ENCODE results near the gene PLN.

The PLN gene

DNA sequence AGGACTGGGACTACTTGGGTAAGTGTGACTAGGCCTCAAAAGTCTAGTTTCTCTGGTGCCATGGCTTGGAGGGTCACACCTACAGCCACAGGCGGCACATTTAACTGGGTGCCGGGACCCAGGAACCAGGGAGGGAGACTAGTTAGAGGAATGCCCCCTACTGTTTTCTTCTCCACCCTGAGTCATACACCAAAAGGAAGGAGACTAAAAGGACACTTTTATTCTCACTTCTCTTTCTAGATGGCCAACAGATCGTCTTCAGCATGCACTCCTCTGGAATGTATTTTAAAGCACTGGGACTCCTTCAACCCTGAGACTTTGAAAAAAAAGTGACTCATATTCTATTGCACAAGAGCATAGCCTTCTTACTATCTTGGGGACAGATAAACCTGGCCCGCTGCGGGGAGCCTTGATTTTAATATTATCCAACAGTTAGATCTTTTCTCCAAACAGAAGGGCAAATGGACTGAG lies 33.4 kb downstream of the PLN start:
- Histone ChIP-seq H3K4me3 (ENCODE audit: low read length) (peak overlapping the region; percentile 29), H3K9ac (ENCODE audit: low read length) (peak overlapping the region; percentile 57), H3K36me3 (ENCODE audit: control insufficient read depth, insufficient read depth, low read length, severe bottlenecking) (no peaks in the 10 kb centered on the region), H3K9me3 (ENCODE audit: control insufficient read depth, low read length) (peaks cover 11% of the 10 kb centered on the region), H3K4me1 (ENCODE audit: control insufficient read depth, insufficient read depth, low read length) (peaks cover 22% of the 10 kb centered on the region), H3K27me3 (replicated peaks; ENCODE audit: control insufficient read depth, insufficient read depth, low read length) (no peaks in the 10 kb centered on the region)
- peak; percentile 77 for DNase-seq (ENCODE audit: low read depth)

DNA sequence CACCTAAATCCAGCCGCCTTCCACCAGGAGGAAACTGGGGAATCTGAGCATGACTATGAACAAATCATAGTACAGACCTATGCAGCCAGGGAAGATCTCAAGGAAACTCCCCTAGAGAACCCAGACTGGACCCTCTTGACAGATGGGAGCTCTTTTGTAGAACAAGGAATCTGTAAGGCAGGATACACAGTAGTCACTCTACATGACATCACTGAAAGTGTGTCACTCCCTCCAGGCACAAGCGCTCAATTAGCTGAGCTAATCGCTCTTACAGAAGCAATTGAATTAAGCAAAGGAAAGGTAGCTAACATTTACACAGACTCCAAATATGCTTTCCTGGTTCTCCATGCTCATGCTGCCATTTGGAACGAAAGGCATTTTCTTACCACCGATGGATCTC lies 36.8 kb downstream of the PLN start:
- Histone ChIP-seq H3K9me3 (ENCODE audit: control insufficient read depth, low read length) (no peaks in the 10 kb centered on the region), H3K27me3 (replicated peaks; ENCODE audit: control insufficient read depth, insufficient read depth, low read length) (no peaks in the 10 kb centered on the region), H3K9ac (ENCODE audit: low read length) (no peak overlapping the region), H3K4me3 (ENCODE audit: low read length) (no peak overlapping the region), H3K4me1 (ENCODE audit: control insufficient read depth, insufficient read depth, low read length) (peaks cover 36% of the 10 kb centered on the region), H3K36me3 (ENCODE audit: control insufficient read depth, insufficient read depth, low read length, severe bottlenecking) (no peaks in the 10 kb centered on the region)
- no peak for DNase-seq (ENCODE audit: low read depth)

DNA sequence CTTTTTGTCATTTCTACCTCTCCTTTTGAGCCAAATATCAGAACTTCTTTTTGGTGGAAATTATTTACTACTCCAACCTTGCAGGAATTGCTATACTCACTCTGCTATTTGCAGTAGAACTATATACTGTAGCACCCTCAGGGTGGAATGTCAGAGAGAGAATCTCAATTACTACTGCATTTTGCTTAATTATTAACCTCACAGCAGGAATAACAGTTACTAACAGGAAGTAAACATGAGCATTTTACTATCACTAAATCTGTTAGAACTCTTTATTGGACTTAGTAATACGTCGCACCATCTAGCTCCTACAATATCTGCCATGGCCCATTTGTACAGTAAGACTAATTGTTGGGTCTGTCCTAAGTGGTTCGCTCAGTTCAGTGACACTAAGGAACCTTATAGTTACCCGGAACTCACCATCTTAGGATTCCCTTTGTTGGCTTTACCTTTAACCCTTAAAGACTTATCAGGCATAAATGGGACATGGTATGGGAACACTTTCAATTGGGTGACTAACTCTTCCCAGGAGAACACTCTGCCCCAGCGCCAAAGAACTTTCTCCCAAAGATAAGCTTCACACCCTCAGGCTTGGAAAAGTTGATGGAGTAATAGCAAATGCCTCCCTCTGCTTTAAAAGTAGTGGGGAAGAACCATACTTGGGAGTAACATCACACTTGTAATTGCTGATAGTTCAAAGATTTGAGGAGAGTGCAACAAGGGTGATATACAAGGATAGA lies 38.8 kb downstream of the PLN start:
- H3K4me1 ChIP-seq (ENCODE audit: control insufficient read depth, insufficient read depth, low read length), result peaks cover 22% of the 10 kb centered on the region
- H3K27me3 ChIP-seq (replicated peaks; ENCODE audit: control insufficient read depth, insufficient read depth, low read length), result no peaks in the 10 kb centered on the region
- no peaks in the 10 kb centered on the region for H3K36me3 ChIP-seq (ENCODE audit: control insufficient read depth, insufficient read depth, low read length, severe bottlenecking)
- H3K9ac ChIP-seq (ENCODE audit: low read length), result no peak overlapping the region
- H3K4me3 ChIP-seq (ENCODE audit: low read length), result no peak overlapping the region
- no peak for DNase-seq (ENCODE audit: low read depth)
- no peaks in the 10 kb centered on the region for H3K9me3 ChIP-seq (ENCODE audit: control insufficient read depth, low read length)

DNA sequence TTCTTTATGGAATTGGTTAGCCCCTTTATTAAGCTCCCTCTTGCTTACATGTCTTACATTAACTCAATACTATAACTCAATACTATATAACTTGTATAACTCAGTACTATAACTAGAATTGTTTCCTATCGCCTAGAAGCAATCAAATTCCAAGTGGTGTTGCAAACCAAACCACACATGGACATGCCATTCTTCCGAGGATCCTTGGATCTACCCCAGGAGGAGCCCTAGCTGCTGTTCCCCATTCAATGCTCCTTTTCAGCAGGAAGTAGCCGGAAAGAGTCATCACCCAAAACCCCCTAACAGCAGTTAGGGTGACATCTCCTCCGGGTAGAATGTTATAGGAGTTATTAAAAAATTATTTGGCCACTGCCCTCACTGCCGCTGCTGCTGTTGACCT lies 40.5 kb downstream of the PLN start:
- peaks cover 20% of the 10 kb centered on the region for H3K4me1 ChIP-seq (ENCODE audit: control insufficient read depth, insufficient read depth, low read length)
- no peak overlapping the region for H3K4me3 ChIP-seq (ENCODE audit: low read length)
- no peaks in the 10 kb centered on the region for H3K36me3 ChIP-seq (ENCODE audit: control insufficient read depth, insufficient read depth, low read length, severe bottlenecking)
- no peaks in the 10 kb centered on the region for H3K27me3 ChIP-seq (replicated peaks; ENCODE audit: control insufficient read depth, insufficient read depth, low read length)
- peak; percentile 8 for DNase-seq (ENCODE audit: low read depth)
- H3K9ac ChIP-seq (ENCODE audit: low read length), result no peak overlapping the region
- no peaks in the 10 kb centered on the region for H3K9me3 ChIP-seq (ENCODE audit: control insufficient read depth, low read length)

DNA sequence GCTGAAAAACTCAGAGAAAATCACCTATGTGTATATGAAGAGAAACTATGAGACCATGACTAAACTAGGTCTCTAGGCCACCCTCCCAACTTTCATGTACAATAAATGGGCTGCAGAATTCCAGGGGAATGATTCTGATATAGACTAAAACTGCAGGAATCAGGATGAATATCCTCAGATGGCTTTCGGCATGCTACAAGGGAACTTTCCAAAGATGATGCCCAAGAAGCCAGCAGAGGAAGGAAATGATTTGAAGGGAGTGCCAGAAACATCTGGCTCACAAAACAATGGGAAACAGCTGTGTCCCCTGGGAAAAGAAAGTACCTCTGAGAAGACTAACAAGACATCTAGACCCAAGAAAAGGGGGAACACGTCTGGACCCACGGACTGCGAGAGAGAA lies 41.1 kb downstream of the PLN start:
- no peak overlapping the region for H3K9ac ChIP-seq (ENCODE audit: low read length)
- H3K4me1 ChIP-seq (ENCODE audit: control insufficient read depth, insufficient read depth, low read length), result peaks cover 20% of the 10 kb centered on the region
- no peaks in the 10 kb centered on the region for H3K9me3 ChIP-seq (ENCODE audit: control insufficient read depth, low read length)
- H3K36me3 ChIP-seq (ENCODE audit: control insufficient read depth, insufficient read depth, low read length, severe bottlenecking), result no peaks in the 10 kb centered on the region
- no peaks in the 10 kb centered on the region for H3K27me3 ChIP-seq (replicated peaks; ENCODE audit: control insufficient read depth, insufficient read depth, low read length)
- no peak overlapping the region for H3K4me3 ChIP-seq (ENCODE audit: low read length)
- DNase-seq (ENCODE audit: low read depth), result peak; percentile 20

DNA sequence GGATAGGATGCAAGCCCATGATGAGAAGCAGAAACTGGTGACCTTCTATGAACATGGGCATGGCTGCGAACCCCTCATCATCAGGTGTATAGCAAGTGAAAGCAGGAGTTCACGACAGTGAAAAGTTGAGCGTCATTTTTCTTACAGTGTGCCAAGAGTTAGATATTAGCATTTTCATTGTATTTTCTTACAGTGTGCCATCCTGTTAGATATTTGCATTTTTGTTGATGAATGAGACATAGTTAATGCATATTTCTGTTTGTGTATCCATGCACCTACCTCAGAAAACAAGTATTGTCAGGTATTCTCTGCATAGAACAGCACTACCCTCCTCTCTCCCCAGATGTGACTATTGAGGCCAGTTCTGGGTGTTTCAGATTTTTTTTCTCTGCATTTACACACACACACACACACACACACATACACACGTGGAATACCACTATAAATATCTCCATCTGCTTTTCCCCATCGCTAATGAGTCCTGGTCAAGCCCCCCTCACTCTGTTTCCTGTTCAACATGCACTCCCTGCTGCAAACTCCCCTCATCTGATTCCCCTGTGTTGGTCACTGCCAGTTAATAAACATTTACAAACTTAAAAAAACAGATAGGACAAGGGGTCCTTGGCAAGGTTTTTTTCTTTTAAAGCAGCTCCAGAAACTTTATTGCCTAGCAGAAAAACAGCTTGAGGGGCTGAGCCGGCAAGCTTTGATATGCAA lies 41.7 kb downstream of the PLN start:
- Histone ChIP-seq H3K36me3 (ENCODE audit: control insufficient read depth, insufficient read depth, low read length, severe bottlenecking) (no peaks in the 10 kb centered on the region), H3K9ac (ENCODE audit: low read length) (no peak overlapping the region), H3K4me1 (ENCODE audit: control insufficient read depth, insufficient read depth, low read length) (peaks cover 20% of the 10 kb centered on the region), H3K4me3 (ENCODE audit: low read length) (no peak overlapping the region), H3K27me3 (replicated peaks; ENCODE audit: control insufficient read depth, insufficient read depth, low read length) (no peaks in the 10 kb centered on the region), H3K9me3 (ENCODE audit: control insufficient read depth, low read length) (no peaks in the 10 kb centered on the region)
- no peak for DNase-seq (ENCODE audit: low read depth)

DNA sequence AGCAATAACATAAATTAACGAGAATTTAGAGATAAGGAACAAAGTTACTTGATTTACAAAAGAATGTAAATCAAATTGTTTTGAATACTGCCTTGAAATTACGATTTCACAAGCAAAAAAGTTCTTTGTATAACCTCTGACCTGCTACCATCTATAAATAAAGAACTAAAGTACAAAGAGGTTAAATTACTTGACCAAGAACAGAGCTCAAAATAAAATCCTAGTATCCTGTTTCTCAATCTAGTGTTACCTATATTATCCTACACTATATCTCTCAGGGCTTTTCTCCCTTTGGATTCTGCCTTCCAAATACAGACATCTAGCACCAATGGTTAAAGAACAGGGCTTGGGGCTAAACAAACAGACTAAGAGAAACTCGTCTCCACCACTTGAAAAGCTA lies 43.8 kb downstream of the PLN start:
- Histone ChIP-seq H3K9ac (ENCODE audit: low read length) (no peak overlapping the region), H3K9me3 (ENCODE audit: control insufficient read depth, low read length) (no peaks in the 10 kb centered on the region), H3K4me3 (ENCODE audit: low read length) (no peak overlapping the region), H3K4me1 (ENCODE audit: control insufficient read depth, insufficient read depth, low read length) (peaks cover 20% of the 10 kb centered on the region), H3K36me3 (ENCODE audit: control insufficient read depth, insufficient read depth, low read length, severe bottlenecking) (no peaks in the 10 kb centered on the region), H3K27me3 (replicated peaks; ENCODE audit: control insufficient read depth, insufficient read depth, low read length) (no peaks in the 10 kb centered on the region)
- DNase-seq (ENCODE audit: low read depth), result no peak

DNA sequence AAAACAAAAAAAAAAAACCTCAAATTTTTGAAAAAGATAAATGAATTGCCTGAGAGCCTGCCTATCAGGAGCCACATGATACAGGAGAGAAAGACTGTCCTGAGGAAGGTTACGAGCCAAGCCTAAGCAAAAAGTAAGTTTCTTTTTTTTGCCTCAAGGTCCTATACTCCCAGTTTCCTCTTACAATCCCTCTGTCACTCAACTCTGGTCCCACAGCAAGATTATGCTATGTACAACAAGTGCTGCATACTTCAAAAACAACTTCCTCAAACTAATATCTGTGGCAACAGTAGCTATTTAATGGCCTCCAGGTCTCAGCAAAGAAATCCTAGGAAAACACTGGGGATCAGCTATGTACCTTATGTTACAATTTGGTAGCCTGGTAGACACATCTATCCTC lies 46.8 kb downstream of the PLN start:
- Histone ChIP-seq H3K9ac (ENCODE audit: low read length) (no peak overlapping the region), H3K4me3 (ENCODE audit: low read length) (no peak overlapping the region), H3K27me3 (replicated peaks; ENCODE audit: control insufficient read depth, insufficient read depth, low read length) (no peaks in the 10 kb centered on the region), H3K36me3 (ENCODE audit: control insufficient read depth, insufficient read depth, low read length, severe bottlenecking) (no peaks in the 10 kb centered on the region), H3K4me1 (ENCODE audit: control insufficient read depth, insufficient read depth, low read length) (peaks cover 6% of the 10 kb centered on the region), H3K9me3 (ENCODE audit: control insufficient read depth, low read length) (no peaks in the 10 kb centered on the region)
- DNase-seq (ENCODE audit: low read depth), result no peak

DNA sequence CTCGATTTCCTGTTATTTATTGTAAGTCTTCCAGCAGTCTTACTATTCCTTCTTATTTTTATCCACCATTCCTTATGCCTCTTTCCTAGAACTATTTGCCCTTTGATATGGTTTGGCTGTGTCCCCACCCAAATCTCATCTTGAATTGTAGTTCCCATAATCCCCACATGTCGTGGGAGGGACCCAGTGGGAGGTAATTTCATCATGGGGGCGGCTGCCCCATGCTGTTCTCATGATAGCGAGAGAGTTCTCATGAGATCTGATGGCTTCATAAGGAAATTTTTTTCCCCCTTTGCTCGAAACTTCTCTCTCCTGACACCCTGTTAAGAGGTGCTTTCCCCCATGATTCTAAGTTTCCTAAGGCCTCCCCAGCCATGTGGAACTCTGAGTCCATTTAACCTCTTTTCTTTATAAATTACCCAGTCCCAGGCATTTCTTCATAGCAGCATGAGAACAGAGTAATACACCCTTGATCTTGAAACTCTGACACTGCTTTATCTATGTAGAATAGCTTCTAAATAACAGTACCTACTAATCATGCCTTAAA lies 48.8 kb downstream of the PLN start:
- Histone ChIP-seq H3K9me3 (ENCODE audit: control insufficient read depth, low read length) (no peaks in the 10 kb centered on the region), H3K4me3 (ENCODE audit: low read length) (no peak overlapping the region), H3K9ac (ENCODE audit: low read length) (no peak overlapping the region), H3K36me3 (ENCODE audit: control insufficient read depth, insufficient read depth, low read length, severe bottlenecking) (no peaks in the 10 kb centered on the region), H3K4me1 (ENCODE audit: control insufficient read depth, insufficient read depth, low read length) (peaks cover 3% of the 10 kb centered on the region), H3K27me3 (replicated peaks; ENCODE audit: control insufficient read depth, insufficient read depth, low read length) (no peaks in the 10 kb centered on the region)
- DNase-seq (ENCODE audit: low read depth), result no peak

DNA sequence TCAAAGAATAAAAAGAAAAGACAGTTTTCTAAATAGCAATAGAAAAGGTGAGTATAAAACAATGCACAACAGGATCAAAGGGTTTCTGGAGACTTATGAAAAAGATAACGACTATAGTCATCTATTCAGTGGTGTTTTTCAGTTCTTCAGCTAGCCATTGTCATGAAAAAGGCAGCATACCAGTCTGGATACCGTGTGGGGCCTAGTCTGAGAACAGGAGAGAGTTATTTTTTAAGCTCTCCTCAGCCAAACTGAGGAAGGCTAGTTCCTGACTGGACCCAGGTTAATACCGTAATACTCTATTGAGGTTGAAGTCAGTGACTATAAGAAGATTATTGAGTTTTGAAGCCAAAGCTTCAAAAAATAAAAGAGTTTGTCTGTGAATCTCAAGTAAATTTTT lies 49.5 kb downstream of the PLN start:
- H3K9me3 ChIP-seq (ENCODE audit: control insufficient read depth, low read length), result no peaks in the 10 kb centered on the region
- no peak overlapping the region for H3K4me3 ChIP-seq (ENCODE audit: low read length)
- H3K27me3 ChIP-seq (replicated peaks; ENCODE audit: control insufficient read depth, insufficient read depth, low read length), result no peaks in the 10 kb centered on the region
- H3K9ac ChIP-seq (ENCODE audit: low read length), result no peak overlapping the region
- H3K36me3 ChIP-seq (ENCODE audit: control insufficient read depth, insufficient read depth, low read length, severe bottlenecking), result no peaks in the 10 kb centered on the region
- H3K4me1 ChIP-seq (ENCODE audit: control insufficient read depth, insufficient read depth, low read length), result no peaks in the 10 kb centered on the region
- DNase-seq (ENCODE audit: low read depth), result no peak

DNA sequence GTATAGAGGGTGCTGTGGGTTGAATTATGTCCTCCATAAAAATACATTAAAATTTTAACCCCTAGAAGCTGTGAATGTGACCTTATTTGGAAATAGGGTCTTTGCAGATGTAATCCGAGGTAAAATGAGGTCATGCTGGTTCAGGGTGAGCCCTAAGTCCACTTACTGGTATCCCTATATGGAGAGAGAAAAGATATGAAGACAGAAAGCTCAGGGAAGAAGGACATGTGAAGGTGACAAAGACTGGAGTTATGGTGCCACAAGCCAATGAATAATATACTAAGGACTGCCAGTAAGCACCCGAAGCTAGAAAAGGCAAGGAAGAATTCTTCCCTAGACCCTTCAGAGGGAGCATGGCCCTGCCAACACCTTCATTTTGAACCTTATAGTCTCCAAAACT lies 50.2 kb downstream of the PLN start:
- no peak for DNase-seq (ENCODE audit: low read depth)
- H3K4me3 ChIP-seq (ENCODE audit: low read length), result no peak overlapping the region
- no peaks in the 10 kb centered on the region for H3K27me3 ChIP-seq (replicated peaks; ENCODE audit: control insufficient read depth, insufficient read depth, low read length)
- H3K9ac ChIP-seq (ENCODE audit: low read length), result no peak overlapping the region
- no peaks in the 10 kb centered on the region for H3K9me3 ChIP-seq (ENCODE audit: control insufficient read depth, low read length)
- no peaks in the 10 kb centered on the region for H3K36me3 ChIP-seq (ENCODE audit: control insufficient read depth, insufficient read depth, low read length, severe bottlenecking)
- H3K4me1 ChIP-seq (ENCODE audit: control insufficient read depth, insufficient read depth, low read length), result no peaks in the 10 kb centered on the region

Measured in adipocyte (in vitro differentiated cells).